Hematopoietic multipotent progenitor cell treated with erythropoietin and hydrocortisone succinate and interleukin-3 and kit ligand, for 4 days (in vitro differentiated cells): ENCODE measurements around the gene ZNF615.
"Not testable (repeated sequence)": the region's sequence is repeated elsewhere in the genome, so short reads cannot be mapped to it uniquely, and the experiment has no call there.

ENCODE experiments used
- DNase-seq: peaks from one replicate; pipeline ENCODE4 v3.0.0-alpha.2; 2015

The ZNF615 gene

GRCh38 chr19:52007806-52008557 lies at the start of gene ZNF615:
TSS of gene ZNF615 (minus strand) at chr19:52008211. CDS start at chr19:52003711, 4,500 bp downstream.
- peak; percentile 94 for DNase-seq

- DNase-seq, result not testable (repeated sequence)
Observed at GRCh38 chr19:52056480-52056879, 48.5 kb upstream of the ZNF615 start.

- not testable (repeated sequence) for DNase-seq
Observed at GRCh38 chr19:52051736-52052135, 43.7 kb upstream of the ZNF615 start.

- DNase-seq, result peak; percentile 96
Observed at GRCh38 chr19:52048555-52049501, 40.8 kb upstream of the ZNF615 start, which contains the start of gene ZNF432. TSS of gene ZNF432 (minus strand) at chr19:52048838. CDS start at chr19:52046868, 1,970 bp downstream.

GRCh38 chr19:52039169-52039568 lies 31.2 kb upstream of the ZNF615 start:
- DNase-seq, result no peak

GRCh38 chr19:52034051-52034728 lies 26.2 kb upstream of the ZNF615 start:
- peak; percentile 10 for DNase-seq

GRCh38 chr19:52028780-52029123 lies 20.7 kb upstream of the ZNF615 start:
- DNase-seq, result no peak

- peak; percentile 93 for DNase-seq
Observed at GRCh38 chr19:52028027-52028779, 20.2 kb upstream of the ZNF615 start, which contains the start of gene ZNF614. TSS of gene ZNF614 (minus strand) at chr19:52028379. CDS start at chr19:52025745, 2,634 bp downstream.

- DNase-seq, result not testable (repeated sequence)
Observed at GRCh38 chr19:52026255-52026990, 18.4 kb upstream of the ZNF615 start.

- not testable (repeated sequence) for DNase-seq
Observed at GRCh38 chr19:52024478-52024877, 16.5 kb upstream of the ZNF615 start.

- DNase-seq, result no peak
Observed at GRCh38 chr19:52022193-52022592, 14.2 kb upstream of the ZNF615 start.

GRCh38 chr19:52020506-52020905 lies 12.5 kb upstream of the ZNF615 start:
- no peak for DNase-seq

GRCh38 chr19:52010674-52011073 lies 2.7 kb upstream of the ZNF615 start:
- no peak for DNase-seq

- DNase-seq, result no peak
Observed at GRCh38 chr19:52007451-52007805, 583 bp downstream of the ZNF615 start.

- DNase-seq, result no peak
Observed at GRCh38 chr19:51994048-51994644, 13.9 kb downstream of the ZNF615 start.

GRCh38 chr19:51993422-51993821 lies 14.6 kb downstream of the ZNF615 start:
- no peak for DNase-seq

GRCh38 chr19:51986309-51987291 lies 21.4 kb downstream of the ZNF615 start, which contains the start of gene ZNF350:
TSS of gene ZNF350 (minus strand) at chr19:51986840. CDS start at chr19:51974360, 12,480 bp downstream.
- DNase-seq, result peak; percentile 97

GRCh38 chr19:51983361-51983760 lies 24.6 kb downstream of the ZNF615 start:
- DNase-seq, result no peak

- not testable (repeated sequence) for DNase-seq
Observed at GRCh38 chr19:51980926-51981325, 27.1 kb downstream of the ZNF615 start.
